ENCODE results near the gene KRTAP5-4.
"Not testable (repeated sequence)": the region's sequence is repeated elsewhere in the genome, so short reads cannot be mapped to it uniquely, and the experiment has no call there.

KRTAP5-4 gene

DNA sequence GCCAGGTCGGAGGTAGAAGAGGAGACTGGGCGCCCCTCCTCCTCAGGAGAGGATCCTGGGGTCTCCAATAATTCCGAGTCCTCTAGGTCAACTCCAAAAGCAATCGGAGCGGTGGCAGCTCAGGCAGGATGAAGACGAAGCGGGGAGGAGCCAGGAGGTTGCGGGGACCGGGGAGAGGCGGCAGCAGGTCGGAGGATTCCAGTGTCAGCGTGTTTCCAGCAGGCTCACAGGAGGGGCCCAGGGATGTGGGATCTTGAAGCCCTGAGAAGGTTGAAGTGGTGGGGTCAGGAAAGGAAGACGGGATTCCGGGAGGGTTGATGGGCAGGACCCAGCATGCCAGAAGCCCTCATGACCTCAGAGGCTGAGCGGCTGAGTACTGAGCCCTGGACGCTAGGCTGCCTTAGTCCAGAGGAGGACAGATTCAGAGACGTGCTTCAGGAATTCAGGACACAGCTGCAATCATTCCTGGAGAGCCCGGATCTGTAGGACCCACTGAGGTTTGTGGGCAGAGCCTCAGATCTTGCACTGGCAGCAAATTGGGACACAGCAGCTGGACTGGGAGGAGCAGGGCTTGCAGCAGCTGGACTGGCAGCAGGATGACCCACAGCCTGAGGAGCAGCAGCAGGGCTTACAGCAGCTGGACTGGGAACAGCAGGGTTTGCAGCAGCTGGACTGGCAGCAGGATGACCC is 14.6 kb downstream of the KRTAP5-4 start:
- not testable (repeated sequence) for H3K27ac ChIP-seq (ENCODE audit: low read length, poor library complexity, severe bottlenecking); H4K91ac ChIP-seq (ENCODE audit: low read length)

DNA sequence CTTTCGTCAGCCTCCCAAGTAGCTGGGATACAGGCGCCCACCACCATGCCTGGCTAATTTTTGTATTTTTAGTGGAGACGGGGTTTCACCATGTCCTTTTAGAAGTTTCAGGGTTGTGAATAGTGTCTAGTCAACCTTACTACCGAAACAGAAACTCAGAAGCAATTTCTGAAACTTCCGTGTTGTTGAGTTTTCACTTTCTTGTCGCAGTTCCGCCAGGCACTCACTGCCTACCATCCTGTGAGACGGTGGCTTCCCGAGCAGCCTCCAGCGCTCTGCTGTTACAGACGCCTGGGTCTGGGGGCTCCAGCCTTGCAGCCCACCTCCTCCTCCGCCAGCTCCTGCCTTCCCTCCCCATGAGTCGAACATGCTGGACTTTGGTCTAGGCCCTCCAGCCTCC is 16.0 kb downstream of the KRTAP5-4 start:
- not testable (repeated sequence) for H2BK15ac ChIP-seq (ENCODE audit: low read depth, poor library complexity, severe bottlenecking); H2AFZ ChIP-seq (ENCODE audit: low read depth, low read length); H3K9me3 ChIP-seq (ENCODE audit: control insufficient read depth, low read length); H2BK5ac ChIP-seq (ENCODE audit: low read depth, low read length, poor library complexity, severe bottlenecking); H3K79me1 ChIP-seq (replicated peaks; ENCODE audit: low read length, poor library complexity, severe bottlenecking); H3K4me3 ChIP-seq (ENCODE audit: insufficient read depth in 1 of 2, low read depth in 1 of 2, low read length in 2 of 2); DNase-seq; H3K23ac ChIP-seq (ENCODE audit: low read length in 2 of 2); H2BK120ac ChIP-seq (ENCODE audit: low read depth, low read length); H3K9ac ChIP-seq (ENCODE audit: low read length); H3K4ac ChIP-seq (ENCODE audit: low read depth in 1 of 2, low read length in 2 of 2); H4K8ac ChIP-seq (ENCODE audit: low read length); H3K14ac ChIP-seq (ENCODE audit: low read length in 2 of 2); H3K36me3 ChIP-seq (ENCODE audit: control insufficient read depth in 1 of 2, insufficient read depth in 2 of 2, low read depth in 1 of 2, low read length in 2 of 2); H2AK5ac ChIP-seq (ENCODE audit: low read length, severe bottlenecking); H3K4me2 ChIP-seq (ENCODE audit: low read length, poor library complexity, severe bottlenecking); H4K91ac ChIP-seq (ENCODE audit: low read length); H3K27ac ChIP-seq (ENCODE audit: low read length, poor library complexity, severe bottlenecking); H2BK12ac ChIP-seq (ENCODE audit: low read length in 2 of 2); H3K18ac ChIP-seq (ENCODE audit: low read depth in 1 of 2, low read length in 2 of 2); H3K4me1 ChIP-seq (ENCODE audit: control insufficient read depth, insufficient read depth, low read depth, low read length)
- 81% methylated on average over 12 of the region's 13 CpGs for WGBS
- H3K27me3 ChIP-seq (ENCODE audit: control insufficient read depth in 1 of 2, insufficient read depth in 1 of 2, low read length in 2 of 2), result peaks cover 52 to 69% of the 10 kb centered on the region in 2 experiments

More for the DNA sequence above, 14.6 kb downstream of the KRTAP5-4 start:
- 25% methylated on average over 18 of the region's 18 CpGs for WGBS
- not testable (repeated sequence) for H2BK5ac ChIP-seq (ENCODE audit: low read depth, low read length, poor library complexity, severe bottlenecking); H3K79me1 ChIP-seq (replicated peaks; ENCODE audit: low read length, poor library complexity, severe bottlenecking); H2BK15ac ChIP-seq (ENCODE audit: low read depth, poor library complexity, severe bottlenecking); H3K18ac ChIP-seq (ENCODE audit: low read depth in 1 of 2, low read length in 2 of 2); H3K23ac ChIP-seq (ENCODE audit: low read length in 2 of 2); H3K4me1 ChIP-seq (ENCODE audit: control insufficient read depth, insufficient read depth, low read depth, low read length); H3K4ac ChIP-seq (ENCODE audit: low read depth in 1 of 2, low read length in 2 of 2); H3K14ac ChIP-seq (ENCODE audit: low read length in 2 of 2); H3K9ac ChIP-seq (ENCODE audit: low read length); H2BK120ac ChIP-seq (ENCODE audit: low read depth, low read length); H3K9me3 ChIP-seq (ENCODE audit: control insufficient read depth, low read length); H4K8ac ChIP-seq (ENCODE audit: low read length); H2AFZ ChIP-seq (ENCODE audit: low read depth, low read length); H2AK5ac ChIP-seq (ENCODE audit: low read length, severe bottlenecking); H3K4me3 ChIP-seq (ENCODE audit: insufficient read depth in 1 of 2, low read depth in 1 of 2, low read length in 2 of 2); H2BK12ac ChIP-seq (ENCODE audit: low read length in 2 of 2); H3K36me3 ChIP-seq (ENCODE audit: control insufficient read depth in 1 of 2, insufficient read depth in 2 of 2, low read depth in 1 of 2, low read length in 2 of 2); H3K4me2 ChIP-seq (ENCODE audit: low read length, poor library complexity, severe bottlenecking)
- peaks cover 48 to 60% of the 10 kb centered on the region in 2 experiments for H3K27me3 ChIP-seq (ENCODE audit: control insufficient read depth in 1 of 2, insufficient read depth in 1 of 2, low read length in 2 of 2)
- peak; percentile 14 for DNase-seq

DNA sequence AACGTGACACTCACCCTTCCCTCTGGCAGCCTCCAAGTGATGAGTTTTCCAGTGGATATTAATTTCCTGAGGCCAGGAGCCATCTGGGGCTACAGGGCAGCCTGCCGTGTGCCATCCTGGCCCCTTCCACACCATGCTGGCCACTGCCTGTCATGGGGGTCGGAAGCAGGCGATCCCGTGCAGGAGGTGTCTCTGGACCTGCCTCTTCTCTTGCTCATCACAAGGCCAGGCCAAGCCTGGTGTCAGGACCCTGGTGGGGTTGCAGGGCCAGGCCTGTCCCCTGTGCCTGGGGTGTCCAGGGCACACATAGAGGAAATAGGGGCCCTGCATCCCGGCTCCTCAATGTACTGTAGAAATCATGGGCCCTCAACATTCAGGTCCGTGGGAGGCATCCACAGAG is 17.2 kb downstream of the KRTAP5-4 start:
- 85% methylated on average over 7 of the region's 7 CpGs for WGBS
- Histone ChIP-seq H3K9me3 (ENCODE audit: control insufficient read depth, low read length) (no peaks in the 10 kb centered on the region), H2AK5ac (ENCODE audit: low read length, severe bottlenecking) (no peak overlapping the region), H3K27ac (ENCODE audit: low read length, poor library complexity, severe bottlenecking) (no peak overlapping the region), H2AFZ (ENCODE audit: low read depth, low read length) (no peak overlapping the region), H4K91ac (ENCODE audit: low read length) (no peak overlapping the region), H3K14ac (ENCODE audit: low read length in 2 of 2) (no peak overlapping the region), H2BK15ac (ENCODE audit: low read depth, poor library complexity, severe bottlenecking) (no peak overlapping the region), H2BK12ac (ENCODE audit: low read length in 2 of 2) (no peak overlapping the region), H3K79me1 (replicated peaks; ENCODE audit: low read length, poor library complexity, severe bottlenecking) (no peaks in the 10 kb centered on the region), H3K23ac (ENCODE audit: low read length in 2 of 2) (no peak overlapping the region), H3K4me1 (ENCODE audit: control insufficient read depth, insufficient read depth, low read depth, low read length) (peaks cover 2% of the 10 kb centered on the region), H3K9ac (ENCODE audit: low read length) (no peak overlapping the region), H2BK120ac (ENCODE audit: low read depth, low read length) (no peak overlapping the region), H3K27me3 (ENCODE audit: control insufficient read depth in 1 of 2, insufficient read depth in 1 of 2, low read length in 2 of 2) (peaks cover 63 to 80% of the 10 kb centered on the region in 2 experiments), H3K36me3 (ENCODE audit: control insufficient read depth in 1 of 2, insufficient read depth in 2 of 2, low read depth in 1 of 2, low read length in 2 of 2) (no peaks in the 10 kb centered on the region), H4K8ac (ENCODE audit: low read length) (no peak overlapping the region), H3K4me2 (ENCODE audit: low read length, poor library complexity, severe bottlenecking) (no peak overlapping the region), H2BK5ac (ENCODE audit: low read depth, low read length, poor library complexity, severe bottlenecking) (no peak overlapping the region), H3K18ac (ENCODE audit: low read depth in 1 of 2, low read length in 2 of 2) (no peak overlapping the region), H3K4me3 (ENCODE audit: insufficient read depth in 1 of 2, low read depth in 1 of 2, low read length in 2 of 2) (no peak overlapping the region), H3K4ac (ENCODE audit: low read depth in 1 of 2, low read length in 2 of 2) (no peak overlapping the region)
- no peak for DNase-seq

DNA sequence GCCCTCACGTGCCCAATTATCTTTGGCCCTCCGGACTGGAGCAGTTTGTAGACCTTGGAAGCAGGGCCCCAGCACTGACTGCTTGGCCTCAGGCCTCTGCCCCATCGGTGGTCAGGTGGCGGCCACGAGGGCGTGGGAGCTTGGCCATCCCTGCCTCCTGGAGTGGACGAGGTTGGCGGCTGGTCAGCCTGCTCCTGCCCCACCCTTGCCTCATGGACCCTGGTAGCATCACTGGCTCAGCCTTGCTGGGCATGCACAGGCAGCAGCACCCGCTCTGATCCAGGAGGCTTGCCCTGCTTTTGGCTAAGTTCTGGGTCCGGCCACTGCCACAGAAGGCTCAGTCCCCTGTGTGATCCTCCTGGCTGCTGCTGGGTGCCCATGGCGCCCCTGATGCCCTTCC is 17.8 kb downstream of the KRTAP5-4 start:
- Histone ChIP-seq H2BK12ac (ENCODE audit: low read length in 2 of 2) (no peak overlapping the region), H3K9me3 (ENCODE audit: control insufficient read depth, low read length) (no peaks in the 10 kb centered on the region), H2AFZ (ENCODE audit: low read depth, low read length) (no peak overlapping the region), H3K23ac (ENCODE audit: low read length in 2 of 2) (no peak overlapping the region), H3K36me3 (ENCODE audit: control insufficient read depth in 1 of 2, insufficient read depth in 2 of 2, low read depth in 1 of 2, low read length in 2 of 2) (no peaks in the 10 kb centered on the region), H3K18ac (ENCODE audit: low read depth in 1 of 2, low read length in 2 of 2) (no peak overlapping the region), H4K8ac (ENCODE audit: low read length) (no peak overlapping the region), H4K91ac (ENCODE audit: low read length) (peak overlapping the region; percentile 50), H3K9ac (ENCODE audit: low read length) (no peak overlapping the region), H3K4me2 (ENCODE audit: low read length, poor library complexity, severe bottlenecking) (no peak overlapping the region), H2BK120ac (ENCODE audit: low read depth, low read length) (no peak overlapping the region), H3K27ac (ENCODE audit: low read length, poor library complexity, severe bottlenecking) (no peak overlapping the region), H3K27me3 (ENCODE audit: control insufficient read depth in 1 of 2, insufficient read depth in 1 of 2, low read length in 2 of 2) (peaks cover 67 to 84% of the 10 kb centered on the region in 2 experiments), H3K14ac (ENCODE audit: low read length in 2 of 2) (no peak overlapping the region), H3K4ac (ENCODE audit: low read depth in 1 of 2, low read length in 2 of 2) (no peak overlapping the region), H3K4me3 (ENCODE audit: insufficient read depth in 1 of 2, low read depth in 1 of 2, low read length in 2 of 2) (no peak overlapping the region), H2AK5ac (ENCODE audit: low read length, severe bottlenecking) (no peak overlapping the region), H2BK5ac (ENCODE audit: low read depth, low read length, poor library complexity, severe bottlenecking) (no peak overlapping the region), H2BK15ac (ENCODE audit: low read depth, poor library complexity, severe bottlenecking) (no peak overlapping the region), H3K79me1 (replicated peaks; ENCODE audit: low read length, poor library complexity, severe bottlenecking) (no peaks in the 10 kb centered on the region), H3K4me1 (ENCODE audit: control insufficient read depth, insufficient read depth, low read depth, low read length) (peaks cover 2% of the 10 kb centered on the region)
- WGBS, result 85% methylated on average over 11 of the region's 11 CpGs
- no peak for DNase-seq

Measured in mesenchymal stem cell (in vitro differentiated cells and primary cell).